ENCODE measurements around the gene OR11H6. TPM values are rescaled to one million over a fixed set of nuclear protein-coding genes. Genes with fewer than 3 reads are reported as not detected.
"Not testable (repeated sequence)": the region's sequence is repeated elsewhere in the genome, so short reads cannot be mapped to it uniquely, and the experiment has no call there.

Gene OR11H6
- total RNA-seq: not detected
- not detected for polyA plus RNA-seq

GRCh38 chr14:20223410-20223809, at the start of gene OR11H6:
TSS of gene OR11H6 (plus strand) at chr14:20223710. CDS start at chr14:20223710, 0 bp downstream.
- Histone ChIP-seq H3K9me3 (ENCODE audit: control insufficient read depth in 2 of 2, low read length in 2 of 2) (no peaks in the 10 kb centered on the region), H3K27ac (ENCODE audit: insufficient read depth, low read length, poor library complexity, severe bottlenecking) (no peak within 1 kb of the TSS), H3K4me1 (ENCODE audit: control insufficient read depth, insufficient read depth, low read length, poor library complexity, severe bottlenecking) (no peaks in the 10 kb centered on the region), H3K36me3 (ENCODE audit: control insufficient read depth, insufficient read depth, low read length) (no peaks in the 10 kb centered on the region), H3K27me3 (ENCODE audit: control insufficient read depth, insufficient read depth, low read length) (no peaks in the 10 kb centered on the region), H3K4me3 (ENCODE audit: low read depth, low read length) (no peak within 1 kb of the TSS)
- Mint-ChIP-seq H3K9me3 (peaks cover 0 to 8% (median 0%) of the 10 kb centered on the region in 7 donors), H3K27me3 (peaks cover 5% of the 10 kb centered on the region), H3K4me1 (no peaks in the 10 kb centered on the region), H3K4me3 (no peak within 1 kb of the TSS), H3K36me3 (no peaks in the 10 kb centered on the region), H3K27ac (no peak within 1 kb of the TSS)
- no peak for DNase-seq
- no peak for ATAC-seq (ENCODE audit: low read depth in 2 of 2)

- not testable (repeated sequence) for H3K4me3 ChIP-seq (ENCODE audit: low read depth, low read length); DNase-seq; H3K4me1 ChIP-seq (ENCODE audit: control insufficient read depth, insufficient read depth, low read length, poor library complexity, severe bottlenecking); H3K4me3 Mint-ChIP-seq; H3K27ac ChIP-seq (ENCODE audit: insufficient read depth, low read length, poor library complexity, severe bottlenecking); H3K4me1 Mint-ChIP-seq; H3K9me3 ChIP-seq (ENCODE audit: control insufficient read depth in 2 of 2, low read length in 2 of 2); ATAC-seq (ENCODE audit: low read depth in 2 of 2); H3K9me3 Mint-ChIP-seq; H3K36me3 Mint-ChIP-seq; H3K36me3 ChIP-seq (ENCODE audit: control insufficient read depth, insufficient read depth, low read length); H3K27ac Mint-ChIP-seq; H3K27me3 ChIP-seq (ENCODE audit: control insufficient read depth, insufficient read depth, low read length)
- peaks cover 15% of the 10 kb centered on the region for H3K27me3 Mint-ChIP-seq
Measured at GRCh38 chr14:20174205-20174604, 49.3 kb upstream of the OR11H6 start.

DNA sequence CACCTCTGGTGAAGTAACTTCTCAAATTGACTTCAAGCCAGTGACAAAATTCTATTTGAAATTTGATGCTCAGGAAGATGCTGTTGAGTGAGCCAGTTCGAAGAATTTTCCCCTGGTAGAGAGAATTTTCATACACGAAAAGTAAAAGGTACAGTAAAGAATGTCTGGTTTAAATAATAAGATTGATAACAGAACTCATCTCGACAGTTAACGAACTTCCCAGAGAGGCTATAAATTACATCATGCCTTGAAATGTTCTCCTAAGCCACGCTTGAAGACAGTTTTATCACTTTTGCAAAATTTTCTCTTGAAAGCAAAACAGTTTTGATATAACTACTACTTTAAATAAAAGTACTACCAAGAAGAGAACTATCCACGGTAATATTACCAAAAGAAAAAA, 47.2 kb upstream of the OR11H6 start:
- ATAC-seq (ENCODE audit: low read depth in 2 of 2) (no peak), DNase-seq (no peak)
- no peaks in the 10 kb centered on the region for H3K27me3 ChIP-seq (ENCODE audit: control insufficient read depth, insufficient read depth, low read length)
- H3K4me1 ChIP-seq (ENCODE audit: control insufficient read depth, insufficient read depth, low read length, poor library complexity, severe bottlenecking): no peaks in the 10 kb centered on the region
- no peak overlapping the region for H3K27ac ChIP-seq (ENCODE audit: insufficient read depth, low read length, poor library complexity, severe bottlenecking)
- H3K4me3 Mint-ChIP-seq: no peak overlapping the region
- H3K27me3 Mint-ChIP-seq: peaks cover 9% of the 10 kb centered on the region
- H3K27ac Mint-ChIP-seq: no peak overlapping the region
- H3K36me3 ChIP-seq (ENCODE audit: control insufficient read depth, insufficient read depth, low read length): no peaks in the 10 kb centered on the region
- no peaks in the 10 kb centered on the region for H3K36me3 Mint-ChIP-seq
- no peaks in the 10 kb centered on the region for H3K9me3 ChIP-seq (ENCODE audit: control insufficient read depth in 2 of 2, low read length in 2 of 2)
- no peak overlapping the region for H3K4me3 ChIP-seq (ENCODE audit: low read depth, low read length)
- peaks cover 0 to 4% (median 0%) of the 10 kb centered on the region in 7 donors for H3K9me3 Mint-ChIP-seq
- H3K4me1 Mint-ChIP-seq: no peaks in the 10 kb centered on the region

GRCh38 chr14:20177433-20177974, 46.0 kb upstream of the OR11H6 start:
- Mint-ChIP-seq H3K27ac (no peak overlapping the region), H3K4me1 (no peaks in the 10 kb centered on the region), H3K27me3 (peaks cover 15% of the 10 kb centered on the region), H3K36me3 (no peaks in the 10 kb centered on the region), H3K9me3 (peaks cover 0 to 9% (median 0%) of the 10 kb centered on the region in 7 donors), H3K4me3 (no peak overlapping the region)
- Histone ChIP-seq H3K27me3 (ENCODE audit: control insufficient read depth, insufficient read depth, low read length) (no peaks in the 10 kb centered on the region), H3K9me3 (ENCODE audit: control insufficient read depth in 2 of 2, low read length in 2 of 2) (no peaks in the 10 kb centered on the region), H3K27ac (ENCODE audit: insufficient read depth, low read length, poor library complexity, severe bottlenecking) (no peak overlapping the region), H3K36me3 (ENCODE audit: control insufficient read depth, insufficient read depth, low read length) (no peaks in the 10 kb centered on the region), H3K4me3 (ENCODE audit: low read depth, low read length) (no peak overlapping the region), H3K4me1 (ENCODE audit: control insufficient read depth, insufficient read depth, low read length, poor library complexity, severe bottlenecking) (no peaks in the 10 kb centered on the region)
- no peak for DNase-seq
- no peak for ATAC-seq (ENCODE audit: low read depth in 2 of 2)

DNA sequence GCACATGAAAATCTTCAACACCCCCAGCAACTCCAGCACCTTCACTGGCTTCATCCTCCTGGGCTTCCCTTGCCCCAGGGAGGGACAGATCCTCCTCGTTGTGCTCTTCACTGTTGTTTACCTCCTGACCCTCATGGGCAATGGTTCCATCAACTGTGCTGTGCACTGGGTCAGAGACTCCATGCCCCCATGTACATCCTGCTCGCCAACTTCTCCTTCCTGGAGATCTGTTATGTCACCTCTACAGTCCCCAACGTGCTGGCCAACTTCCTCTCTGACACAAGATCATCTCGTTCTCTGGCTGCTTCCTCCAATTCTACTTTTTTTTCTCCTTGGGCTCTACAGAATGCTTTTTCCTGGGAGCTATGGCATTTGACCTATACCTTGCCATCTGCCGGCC, 44.3 kb upstream of the OR11H6 start:
- Mint-ChIP-seq H3K4me3 (no peak overlapping the region), H3K4me1 (no peaks in the 10 kb centered on the region), H3K27ac (no peak overlapping the region), H3K36me3 (no peaks in the 10 kb centered on the region), H3K9me3 (peaks cover 0 to 9% (median 0%) of the 10 kb centered on the region in 7 donors), H3K27me3 (peaks cover 15% of the 10 kb centered on the region)
- peaks cover 3% of the 10 kb centered on the region for H3K27me3 ChIP-seq (ENCODE audit: control insufficient read depth, insufficient read depth, low read length)
- H3K36me3 ChIP-seq (ENCODE audit: control insufficient read depth, insufficient read depth, low read length): no peaks in the 10 kb centered on the region
- H3K27ac ChIP-seq (ENCODE audit: insufficient read depth, low read length, poor library complexity, severe bottlenecking): no peak overlapping the region
- no peak for ATAC-seq (ENCODE audit: low read depth in 2 of 2)
- H3K4me1 ChIP-seq (ENCODE audit: control insufficient read depth, insufficient read depth, low read length, poor library complexity, severe bottlenecking): no peaks in the 10 kb centered on the region
- H3K4me3 ChIP-seq (ENCODE audit: low read depth, low read length): no peak overlapping the region
- H3K9me3 ChIP-seq (ENCODE audit: control insufficient read depth in 2 of 2, low read length in 2 of 2): no peaks in the 10 kb centered on the region
- no peak for DNase-seq

DNA sequence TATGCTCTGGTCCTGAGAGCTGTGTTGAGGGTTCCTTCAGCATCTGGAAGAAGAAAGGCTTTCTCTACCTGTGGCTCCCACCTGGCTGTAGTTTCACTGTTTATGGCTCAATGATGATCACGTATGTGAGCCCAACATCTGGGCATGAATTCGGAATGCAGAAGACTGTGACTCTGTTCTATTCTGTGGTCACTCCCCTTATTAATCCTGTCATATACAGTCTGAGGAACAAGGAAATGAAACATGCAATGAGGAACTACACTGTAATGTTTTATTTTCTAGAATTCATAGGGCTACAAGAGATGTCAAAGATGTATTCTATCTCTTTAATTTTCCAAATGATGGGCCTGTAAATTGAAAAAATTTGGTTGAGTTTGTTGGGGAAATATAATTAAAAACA, 43.6 kb upstream of the OR11H6 start:
- H3K4me3 ChIP-seq (ENCODE audit: low read depth, low read length): no peak overlapping the region
- Mint-ChIP-seq H3K27ac (no peak overlapping the region), H3K36me3 (no peaks in the 10 kb centered on the region), H3K27me3 (peaks cover 14% of the 10 kb centered on the region), H3K9me3 (peaks cover 0 to 9% (median 0%) of the 10 kb centered on the region in 7 donors), H3K4me3 (no peak overlapping the region), H3K4me1 (no peaks in the 10 kb centered on the region)
- no peak overlapping the region for H3K27ac ChIP-seq (ENCODE audit: insufficient read depth, low read length, poor library complexity, severe bottlenecking)
- peaks cover 3% of the 10 kb centered on the region for H3K27me3 ChIP-seq (ENCODE audit: control insufficient read depth, insufficient read depth, low read length)
- no peak for DNase-seq
- H3K9me3 ChIP-seq (ENCODE audit: control insufficient read depth in 2 of 2, low read length in 2 of 2): no peaks in the 10 kb centered on the region
- no peaks in the 10 kb centered on the region for H3K36me3 ChIP-seq (ENCODE audit: control insufficient read depth, insufficient read depth, low read length)
- no peak for ATAC-seq (ENCODE audit: low read depth in 2 of 2)
- H3K4me1 ChIP-seq (ENCODE audit: control insufficient read depth, insufficient read depth, low read length, poor library complexity, severe bottlenecking): no peaks in the 10 kb centered on the region

DNA sequence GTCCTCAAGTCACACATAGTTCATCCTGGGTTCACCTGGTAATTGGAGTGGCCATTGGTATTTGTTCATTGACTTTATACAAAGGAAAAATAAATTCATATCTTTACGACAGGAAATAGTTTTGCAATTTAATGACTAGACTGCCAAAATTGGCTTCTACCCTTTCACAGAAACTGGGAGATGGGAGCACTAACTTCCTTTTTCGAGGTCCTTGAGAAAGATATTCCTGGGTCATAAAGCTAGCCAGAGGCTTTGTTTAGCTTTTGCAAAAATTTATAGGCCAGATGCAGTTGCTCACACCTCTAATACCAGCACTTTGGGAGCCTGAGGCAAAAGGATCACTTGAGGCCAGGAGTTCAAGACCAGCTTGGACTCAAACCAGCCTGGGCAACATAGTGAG, 43.0 kb upstream of the OR11H6 start:
- no peaks in the 10 kb centered on the region for H3K36me3 Mint-ChIP-seq

DNA sequence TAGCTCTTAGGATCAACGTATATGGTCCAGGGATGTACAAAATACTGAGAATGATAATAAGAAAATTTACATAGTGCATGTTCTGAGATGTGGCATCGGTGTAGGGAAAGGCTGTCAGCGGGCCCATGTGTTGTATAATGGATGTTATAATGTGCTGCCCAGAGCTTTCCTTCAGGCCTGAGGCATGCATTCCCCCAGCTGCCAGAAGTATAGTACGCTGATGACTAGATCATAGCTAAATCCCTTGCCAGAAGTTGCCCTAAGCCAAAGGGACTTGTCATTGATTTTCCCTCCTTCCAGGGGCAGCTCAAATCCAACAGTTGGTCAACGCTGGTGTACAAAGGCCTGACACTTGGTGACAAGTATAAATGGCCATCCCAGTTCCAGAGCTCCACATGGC, 39.3 kb upstream of the OR11H6 start:
- Mint-ChIP-seq H3K4me3 (no peak overlapping the region), H3K36me3 (no peaks in the 10 kb centered on the region), H3K9me3 (peaks cover 0 to 5% (median 0%) of the 10 kb centered on the region in 7 donors), H3K4me1 (no peaks in the 10 kb centered on the region), H3K27ac (no peak overlapping the region), H3K27me3 (peaks cover 10% of the 10 kb centered on the region)
- no peak overlapping the region for H3K27ac ChIP-seq (ENCODE audit: insufficient read depth, low read length, poor library complexity, severe bottlenecking)
- ATAC-seq (ENCODE audit: low read depth in 2 of 2) (no peak), DNase-seq (no peak)
- H3K9me3 ChIP-seq (ENCODE audit: control insufficient read depth in 2 of 2, low read length in 2 of 2): no peaks in the 10 kb centered on the region
- no peaks in the 10 kb centered on the region for H3K36me3 ChIP-seq (ENCODE audit: control insufficient read depth, insufficient read depth, low read length)
- peaks cover 3% of the 10 kb centered on the region for H3K27me3 ChIP-seq (ENCODE audit: control insufficient read depth, insufficient read depth, low read length)
- H3K4me1 ChIP-seq (ENCODE audit: control insufficient read depth, insufficient read depth, low read length, poor library complexity, severe bottlenecking): no peaks in the 10 kb centered on the region
- no peak overlapping the region for H3K4me3 ChIP-seq (ENCODE audit: low read depth, low read length)

More for the DNA sequence above, 43.0 kb upstream of the OR11H6 start:
- peaks cover 3% of the 10 kb centered on the region for H3K27me3 ChIP-seq (ENCODE audit: control insufficient read depth, insufficient read depth, low read length)
- H3K27ac ChIP-seq (ENCODE audit: insufficient read depth, low read length, poor library complexity, severe bottlenecking): no peak overlapping the region
- Mint-ChIP-seq H3K9me3 (peaks cover 0 to 9% (median 0%) of the 10 kb centered on the region in 7 donors), H3K4me1 (no peaks in the 10 kb centered on the region), H3K27me3 (peaks cover 11% of the 10 kb centered on the region), H3K4me3 (no peak overlapping the region), H3K27ac (no peak overlapping the region)
- H3K4me1 ChIP-seq (ENCODE audit: control insufficient read depth, insufficient read depth, low read length, poor library complexity, severe bottlenecking): no peaks in the 10 kb centered on the region
- ATAC-seq (ENCODE audit: low read depth in 2 of 2) (no peak), DNase-seq (no peak)
- H3K36me3 ChIP-seq (ENCODE audit: control insufficient read depth, insufficient read depth, low read length): no peaks in the 10 kb centered on the region
- no peak overlapping the region for H3K4me3 ChIP-seq (ENCODE audit: low read depth, low read length)
- H3K9me3 ChIP-seq (ENCODE audit: control insufficient read depth in 2 of 2, low read length in 2 of 2): no peaks in the 10 kb centered on the region
